ENCODE results near the gene CDC42BPB. TPM values are rescaled to one million over a fixed set of nuclear protein-coding genes. Genes with fewer than 3 reads are reported as not detected.
A peak's percentile ranks its signal among the peaks of the same experiment; 100 is the strongest.

Gene CDC42BPB
- total RNA-seq, 3 donors from 2014 or later = 64.0 to 110 (median 98.0) TPM

GRCh38 chr14:102918438-102918837, 138.9 kb downstream of the CDC42BPB start:
- Histone ChIP-seq H3K4me1 (peaks cover 0 to 5% of the 10 kb centered on the region in 2 donors), H3K9me3 (no peaks in the 10 kb centered on the region), H3K36me3 (no peaks in the 10 kb centered on the region), H3K4me3 (no peak overlapping the region), H3K27ac (no peak overlapping the region), H3K27me3 (peaks cover 0 to 11% of the 10 kb centered on the region in 2 donors)
- no peak for DNase-seq (ENCODE audit: low spot score in 2 of 2)
- no peak for TF ChIP-seq POLR2AphosphoS5 (IDR thresholded peaks at IDR 0.05)
- no peak for TF ChIP-seq POLR2A (IDR thresholded peaks at IDR 0.05)
- TF ChIP-seq CTCF (IDR thresholded peaks at IDR 0.05) = no peak
- intact Hi-C loops (cut with DNase I; ENCODE audit: low total_unique reads) = no loop called here

- H3K27me3 ChIP-seq = peaks cover 0 to 3% of the 10 kb centered on the region in 2 donors
- H3K36me3 ChIP-seq = no peaks in the 10 kb centered on the region
- TF ChIP-seq CTCF (IDR thresholded peaks at IDR 0.05) (peak in 2 of 3 donors; percentile 31 to 34), POLR2AphosphoS5 (IDR thresholded peaks at IDR 0.05) (no peak)
- DNase-seq (ENCODE audit: low spot score in 2 of 2) = no peak
- H3K4me1 ChIP-seq = peaks cover 0 to under 1% of the 10 kb centered on the region in 2 donors
- H3K27ac ChIP-seq = no peak overlapping the region
- intact Hi-C loops (cut with DNase I; ENCODE audit: low total_unique reads) = no loop called here
- no peak overlapping the region for H3K4me3 ChIP-seq
- H3K9me3 ChIP-seq = no peaks in the 10 kb centered on the region
Observed at GRCh38 chr14:102917469-102918211, 139.7 kb downstream of the CDC42BPB start.

GRCh38 chr14:102917056-102917385, 140.3 kb downstream of the CDC42BPB start:
- no peaks in the 10 kb centered on the region for H3K36me3 ChIP-seq
- H3K9me3 ChIP-seq = no peaks in the 10 kb centered on the region
- no peak overlapping the region for H3K4me3 ChIP-seq
- TF ChIP-seq CTCF (IDR thresholded peaks at IDR 0.05) = no peak
- TF ChIP-seq POLR2AphosphoS5 (IDR thresholded peaks at IDR 0.05) = no peak
- TF ChIP-seq POLR2A (IDR thresholded peaks at IDR 0.05) = no peak
- no peak for DNase-seq (ENCODE audit: low spot score in 2 of 2)
- intact Hi-C loops (cut with DNase I; ENCODE audit: low total_unique reads) = no loop called here
- H3K27me3 ChIP-seq = no peaks in the 10 kb centered on the region
- H3K4me1 ChIP-seq = no peaks in the 10 kb centered on the region
- no peak overlapping the region for H3K27ac ChIP-seq

GRCh38 chr14:102916347-102917055, 140.8 kb downstream of the CDC42BPB start:
- no peak for DNase-seq (ENCODE audit: low spot score in 2 of 2)
- H3K36me3 ChIP-seq = no peaks in the 10 kb centered on the region
- TF ChIP-seq POLR2AphosphoS5 (IDR thresholded peaks at IDR 0.05) (no peak), CTCF (IDR thresholded peaks at IDR 0.05) (no peak), POLR2A (IDR thresholded peaks at IDR 0.05) (no peak)
- no peaks in the 10 kb centered on the region for H3K4me1 ChIP-seq
- no peaks in the 10 kb centered on the region for H3K9me3 ChIP-seq
- intact Hi-C loops (cut with DNase I; ENCODE audit: low total_unique reads) = no loop called here
- no peak overlapping the region for H3K4me3 ChIP-seq
- no peak overlapping the region for H3K27ac ChIP-seq
- H3K27me3 ChIP-seq = no peaks in the 10 kb centered on the region

Measured in breast epithelium (tissue), 4 donors.